Endothelial cell (in vitro differentiated cells): ENCODE measurements around the gene SYMPK. TPM values are rescaled to one million over a fixed set of nuclear protein-coding genes. Genes with fewer than 3 reads are reported as not detected.

Experiments
- DNase-seq: peaks from one replicate; pipeline ENCODE4 v3.0.0; 2021; ENCODE audit warnings: low spot score
- H3K27ac Mint-ChIP-seq: one replicate; pipeline ENCODE4 v1.8.0; 2021; ENCODE audit warnings: mixed read lengths, inconsistent platforms; ENCODE audit not compliant: unreplicated experiment
- H3K27me3 Mint-ChIP-seq: one replicate; pipeline ENCODE4 v1.8.0; 2021; ENCODE audit warnings: mild to moderate bottlenecking, moderate library complexity, mixed read lengths, inconsistent platforms; ENCODE audit not compliant: unreplicated experiment
- H3K36me3 Mint-ChIP-seq: one replicate; pipeline ENCODE4 v1.8.0; 2021; ENCODE audit warnings: mild to moderate bottlenecking, low read depth, mixed read lengths, inconsistent platforms; ENCODE audit not compliant: unreplicated experiment
- H3K4me1 Mint-ChIP-seq: one replicate; pipeline ENCODE4 v1.8.0; 2021; ENCODE audit warnings: mild to moderate bottlenecking, mixed read lengths, inconsistent platforms; ENCODE audit not compliant: unreplicated experiment
- H3K4me3 Mint-ChIP-seq: one replicate; pipeline ENCODE4 v1.8.0; 2021; ENCODE audit warnings: mild to moderate bottlenecking, mixed read lengths, inconsistent platforms; ENCODE audit not compliant: unreplicated experiment
- H3K9me3 Mint-ChIP-seq: one replicate; pipeline ENCODE4 v1.8.0; 2021; ENCODE audit warnings: mixed read lengths, inconsistent platforms; ENCODE audit not compliant: unreplicated experiment
- total RNA-seq: library from RNA; stranded (reverse); fragmentation: NEBNext Ultra II Directional; extraction: Animal tissue kit (Norgen Biotek cat#: 25700); gene quantifications from one replicate; pipeline ENCODE4 v1.2.1, GENCODE V29; 2021; ENCODE audit not compliant: unreplicated experiment
- TF ChIP-seq, protein P1 (sequence below): fragments of 200-600 bp; sonication (generic); IDR thresholded peaks from one replicate; pipeline ENCODE4 v1.5.0; 2021; ENCODE audit warnings: antibody characterized with exemption; ENCODE audit not compliant: unreplicated experiment

SYMPK gene
- total RNA-seq, 1 donor from 2014 or later, result 70.7 TPM

DNA sequence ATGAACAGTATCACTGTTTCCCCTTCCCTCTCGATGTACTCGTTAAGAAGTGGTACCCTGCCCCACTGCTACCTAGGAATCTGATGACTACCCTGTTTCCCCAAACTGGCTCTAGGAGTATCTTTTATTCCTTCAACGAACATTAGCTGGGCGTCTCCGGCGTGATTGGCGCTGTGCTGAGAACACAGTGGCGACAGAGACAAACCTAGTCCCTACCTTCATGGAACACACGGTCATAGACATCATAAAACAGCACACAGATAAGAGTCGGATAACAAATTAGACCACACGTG, 730 bp downstream of the SYMPK start:
- Mint-ChIP-seq H3K36me3 (peaks cover 16% of the 10 kb centered on the region), H3K27me3 (peaks cover 13% of the 10 kb centered on the region), H3K4me3 (peak overlapping the region; percentile 97), H3K9me3 (no peaks in the 10 kb centered on the region), H3K4me1 (peaks cover 18% of the 10 kb centered on the region), H3K27ac (peak overlapping the region; percentile 89)
- no peak for DNase-seq
- TF ChIP-seq, protein P1, sequence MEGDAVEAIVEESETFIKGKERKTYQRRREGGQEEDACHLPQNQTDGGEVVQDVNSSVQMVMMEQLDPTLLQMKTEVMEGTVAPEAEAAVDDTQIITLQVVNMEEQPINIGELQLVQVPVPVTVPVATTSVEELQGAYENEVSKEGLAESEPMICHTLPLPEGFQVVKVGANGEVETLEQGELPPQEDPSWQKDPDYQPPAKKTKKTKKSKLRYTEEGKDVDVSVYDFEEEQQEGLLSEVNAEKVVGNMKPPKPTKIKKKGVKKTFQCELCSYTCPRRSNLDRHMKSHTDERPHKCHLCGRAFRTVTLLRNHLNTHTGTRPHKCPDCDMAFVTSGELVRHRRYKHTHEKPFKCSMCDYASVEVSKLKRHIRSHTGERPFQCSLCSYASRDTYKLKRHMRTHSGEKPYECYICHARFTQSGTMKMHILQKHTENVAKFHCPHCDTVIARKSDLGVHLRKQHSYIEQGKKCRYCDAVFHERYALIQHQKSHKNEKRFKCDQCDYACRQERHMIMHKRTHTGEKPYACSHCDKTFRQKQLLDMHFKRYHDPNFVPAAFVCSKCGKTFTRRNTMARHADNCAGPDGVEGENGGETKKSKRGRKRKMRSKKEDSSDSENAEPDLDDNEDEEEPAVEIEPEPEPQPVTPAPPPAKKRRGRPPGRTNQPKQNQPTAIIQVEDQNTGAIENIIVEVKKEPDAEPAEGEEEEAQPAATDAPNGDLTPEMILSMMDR, result no peak

DNA sequence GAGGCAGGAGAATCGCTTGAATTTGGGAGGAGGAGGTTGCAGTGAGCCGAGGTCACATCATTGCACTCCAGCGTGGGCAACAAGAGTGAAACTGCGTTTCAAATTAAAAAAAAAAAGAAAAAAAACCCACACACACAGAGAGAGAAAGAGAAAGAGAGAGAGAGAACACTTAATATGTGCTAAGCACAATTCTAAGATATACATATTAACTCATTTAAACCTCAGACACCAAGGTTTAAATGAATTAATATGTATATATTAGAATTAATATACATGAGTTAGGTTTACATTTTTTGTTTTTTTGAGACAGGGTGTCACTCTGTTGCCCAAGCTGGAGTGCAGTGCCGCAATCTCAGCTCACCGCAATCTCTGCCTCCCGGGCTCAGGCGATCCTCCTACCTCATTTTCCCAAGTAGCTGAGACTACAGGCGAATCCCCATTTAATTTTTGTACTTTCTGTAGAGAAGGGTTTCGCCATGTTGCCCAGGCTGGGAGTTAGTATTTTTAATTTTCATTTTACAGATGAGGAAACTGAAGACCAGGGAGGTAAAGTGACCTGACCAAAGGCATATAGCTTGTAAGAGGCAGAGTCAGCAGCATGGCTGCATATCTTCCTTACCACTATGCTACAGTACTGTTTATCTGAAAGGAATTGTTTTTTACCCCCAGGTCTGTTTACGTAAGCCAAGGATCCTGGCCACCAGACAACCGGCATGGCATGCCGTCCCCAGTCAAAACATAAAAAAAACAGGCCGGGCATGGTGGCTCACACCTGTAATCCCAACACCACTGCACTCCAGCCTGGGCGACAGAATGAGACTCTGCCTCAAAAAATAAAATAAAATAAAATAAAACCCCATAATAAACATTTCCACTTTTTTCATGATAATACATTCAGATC, 2.3 kb downstream of the SYMPK start:
- Mint-ChIP-seq H3K4me3 (peak overlapping the region; percentile 34), H3K4me1 (peaks cover 14% of the 10 kb centered on the region), H3K36me3 (peaks cover 16% of the 10 kb centered on the region), H3K9me3 (no peaks in the 10 kb centered on the region), H3K27ac (no peak overlapping the region), H3K27me3 (peaks cover 7% of the 10 kb centered on the region)
- TF ChIP-seq, protein P1, result no peak
- DNase-seq, result no peak

GRCh38 chr19:45854167-45854778, 8.7 kb downstream of the SYMPK start:
- DNase-seq, result no peak
- Mint-ChIP-seq H3K27ac (no peak overlapping the region), H3K36me3 (peaks cover 30% of the 10 kb centered on the region), H3K4me3 (peak overlapping the region; percentile 31), H3K9me3 (no peaks in the 10 kb centered on the region), H3K27me3 (peaks cover 5% of the 10 kb centered on the region), H3K4me1 (peaks cover 3% of the 10 kb centered on the region)
- TF ChIP-seq, protein P1, result no peak

GRCh38 chr19:45852983-45853382, 10.0 kb downstream of the SYMPK start:
- Mint-ChIP-seq H3K36me3 (peaks cover 29% of the 10 kb centered on the region), H3K27me3 (peaks cover 5% of the 10 kb centered on the region), H3K9me3 (no peaks in the 10 kb centered on the region), H3K27ac (no peak overlapping the region), H3K4me3 (no peak overlapping the region), H3K4me1 (peaks cover 3% of the 10 kb centered on the region)
- TF ChIP-seq, protein P1, result no peak
- no peak for DNase-seq
